Mesenchymal stem cell (in vitro differentiated cells and primary cell): ENCODE data around the gene NEMP2.

Experiments used
- DNase-seq: peaks from one replicate; pipeline ENCODE4 v3.0.0-alpha.2; 2013
- H2AFZ ChIP-seq: one replicate; pipeline ENCODE4 v1.6.1; 2013; ENCODE audit warnings: low read depth, mild to moderate bottlenecking, control low read depth, inconsistent platforms, low read length, moderate library complexity
- H2AK5ac ChIP-seq: 2 replicates; pipeline ENCODE4 v1.6.1; 2013; ENCODE audit warnings: low read length, moderate library complexity, mild to moderate bottlenecking, inconsistent platforms; ENCODE audit not compliant: severe bottlenecking
- H2BK120ac ChIP-seq: one replicate; pipeline ENCODE4 v1.6.1; 2013; ENCODE audit warnings: low read depth, mild to moderate bottlenecking, inconsistent platforms, low read length, moderate library complexity
- H2BK12ac ChIP-seq, 2 experiments: one replicate each; pipeline ENCODE4 v1.6.1; 2013; ENCODE audit warnings: inconsistent platforms in 2 of 2, low read length in 2 of 2, mild to moderate bottlenecking in 2 of 2, moderate library complexity in 2 of 2, control low read depth in 1 of 2
- H2BK15ac ChIP-seq: one replicate; pipeline ENCODE4 v1.6.1; 2013; ENCODE audit warnings: mild to moderate bottlenecking, low read depth, inconsistent platforms; ENCODE audit not compliant: poor library complexity, severe bottlenecking
- H2BK5ac ChIP-seq: 2 replicates; pipeline ENCODE4 v1.6.1; 2013; ENCODE audit warnings: low read depth, mild to moderate bottlenecking, low read length, control low read depth, inconsistent platforms; ENCODE audit not compliant: poor library complexity, severe bottlenecking
- H3K14ac ChIP-seq, 2 experiments: one replicate each; pipeline ENCODE4 v1.6.1; 2013; ENCODE audit warnings: inconsistent platforms in 2 of 2, low read length in 2 of 2, control low read depth in 1 of 2, mild to moderate bottlenecking in 1 of 2, moderate library complexity in 1 of 2
- H3K18ac ChIP-seq, 2 experiments: one replicate each; pipeline ENCODE4 v1.6.1; 2013; ENCODE audit warnings: inconsistent platforms in 2 of 2, low read length in 2 of 2, control low read depth in 1 of 2, low read depth in 1 of 2, mild to moderate bottlenecking in 1 of 2
- H3K23ac ChIP-seq, 2 experiments: one replicate each; pipeline ENCODE4 v1.6.1; 2013; ENCODE audit warnings: inconsistent platforms in 2 of 2, low read length in 2 of 2, mild to moderate bottlenecking in 2 of 2, moderate library complexity in 2 of 2, control low read depth in 1 of 2
- H3K27ac ChIP-seq: 2 replicates; pipeline ENCODE4 v1.5.1; 2013; ENCODE audit warnings: mild to moderate bottlenecking, moderate library complexity, low read length, control low read depth, inconsistent platforms; ENCODE audit not compliant: poor library complexity, severe bottlenecking
- H3K27me3 ChIP-seq, 2 experiments: 2 replicates each; pipeline versions ENCODE4 v1.6.1 to v1.7.0; 2013; ENCODE audit warnings: low read length in 2 of 2, mild to moderate bottlenecking in 2 of 2, moderate library complexity in 2 of 2, control low read depth in 1 of 2, inconsistent platforms in 1 of 2; ENCODE audit not compliant: control insufficient read depth in 1 of 2, insufficient read depth in 1 of 2
- H3K36me3 ChIP-seq, 2 experiments: 2 replicates each; pipeline versions ENCODE4 v1.6.1 to v1.7.0; 2013; ENCODE audit warnings: low read length in 2 of 2, control low read depth in 1 of 2, inconsistent platforms in 1 of 2, low read depth in 1 of 2, mild to moderate bottlenecking in 1 of 2; ENCODE audit not compliant: insufficient read depth in 2 of 2, control insufficient read depth in 1 of 2
- H3K4ac ChIP-seq, 2 experiments: one replicate each; pipeline ENCODE4 v1.6.1; 2013; ENCODE audit warnings: inconsistent platforms in 2 of 2, low read length in 2 of 2, mild to moderate bottlenecking in 2 of 2, moderate library complexity in 2 of 2, control low read depth in 1 of 2, low read depth in 1 of 2
- H3K4me1 ChIP-seq: 2 replicates; pipeline ENCODE4 v1.6.1; 2013; ENCODE audit warnings: low read depth, low read length, control low read depth; ENCODE audit not compliant: control insufficient read depth, insufficient read depth
- H3K4me2 ChIP-seq: 2 replicates; pipeline ENCODE4 v1.6.1; 2013; ENCODE audit warnings: low read length, mild to moderate bottlenecking, inconsistent platforms; ENCODE audit not compliant: poor library complexity, severe bottlenecking
- H3K4me3 ChIP-seq, 2 experiments: 2 replicates each; pipeline versions ENCODE4 v1.5.1 to v1.7.0; 2013; ENCODE audit warnings: low read length in 2 of 2, mild to moderate bottlenecking in 2 of 2, control low read depth in 1 of 2, low read depth in 1 of 2; ENCODE audit not compliant: insufficient read depth in 1 of 2
- H3K79me1 ChIP-seq: replicated peaks from 2 replicates; pipeline ENCODE4 v1.6.1; 2013; ENCODE audit warnings: mild to moderate bottlenecking, control low read depth, low read length, inconsistent platforms; ENCODE audit not compliant: poor library complexity, severe bottlenecking
- H3K9ac ChIP-seq: 2 replicates; pipeline ENCODE4 v1.7.0; 2013; ENCODE audit warnings: mild to moderate bottlenecking, low read length, moderate library complexity
- H3K9me3 ChIP-seq: 2 replicates; pipeline ENCODE4 v1.7.0; 2013; ENCODE audit warnings: mild to moderate bottlenecking, low read length; ENCODE audit not compliant: control insufficient read depth
- H4K8ac ChIP-seq: one replicate; pipeline ENCODE4 v1.6.1; 2013; ENCODE audit warnings: inconsistent platforms, mild to moderate bottlenecking, low read length, moderate library complexity
- H4K91ac ChIP-seq: one replicate; pipeline ENCODE4 v1.6.1; 2013; ENCODE audit warnings: mild to moderate bottlenecking, low read length, inconsistent platforms
- WGBS: methylation state at CpG from one replicate; pipeline ENCODE4 v1.1.7; 2013; ENCODE audit warnings: mixed read lengths; 5-methylcytosine and 5-hydroxymethylcytosine counted together

NEMP2 gene

GRCh38 chr2:190501702-190502407, 32.7 kb downstream of the NEMP2 start:
- Histone ChIP-seq H3K36me3 (peaks cover 3 to 23% of the 10 kb centered on the region in 2 experiments), H2AFZ (no peak overlapping the region), H3K23ac (no peak overlapping the region), H3K4me3 (no peak overlapping the region), H3K14ac (no peak overlapping the region), H4K8ac (no peak overlapping the region), H3K27me3 (no peaks in the 10 kb centered on the region), H2BK15ac (no peak overlapping the region), H2BK120ac (no peak overlapping the region), H3K9me3 (no peaks in the 10 kb centered on the region), H2AK5ac (no peak overlapping the region), H3K9ac (no peak overlapping the region), H4K91ac (no peak overlapping the region), H2BK5ac (no peak overlapping the region), H3K4ac (no peak overlapping the region), H3K4me2 (no peak overlapping the region), H3K18ac (no peak overlapping the region), H3K27ac (no peak overlapping the region), H3K4me1 (peaks cover 3% of the 10 kb centered on the region), H2BK12ac (no peak overlapping the region), H3K79me1 (no peaks in the 10 kb centered on the region)
- DNase-seq = no peak
- 100% methylated on average over 1 of the region's 3 CpGs for WGBS

- H2BK5ac ChIP-seq = no peak overlapping the region
- H4K8ac ChIP-seq = no peak overlapping the region
- H2AFZ ChIP-seq = no peak overlapping the region
- H3K27ac ChIP-seq = no peak overlapping the region
- no peak for DNase-seq
- H4K91ac ChIP-seq = no peak overlapping the region
- no peak overlapping the region for H3K18ac ChIP-seq
- no peak overlapping the region for H3K23ac ChIP-seq
- H2BK120ac ChIP-seq = no peak overlapping the region
- 94% methylated on average over 4 of the region's 5 CpGs for WGBS
- H2BK15ac ChIP-seq = no peak overlapping the region
- H3K14ac ChIP-seq = no peak overlapping the region
- no peak overlapping the region for H3K9ac ChIP-seq
- no peaks in the 10 kb centered on the region for H3K9me3 ChIP-seq
- H2BK12ac ChIP-seq = no peak overlapping the region
- peaks cover 3% of the 10 kb centered on the region for H3K4me1 ChIP-seq
- peaks cover 3 to 23% of the 10 kb centered on the region in 2 experiments for H3K36me3 ChIP-seq
- H3K4me3 ChIP-seq = no peak overlapping the region
- H3K79me1 ChIP-seq = no peaks in the 10 kb centered on the region
- H2AK5ac ChIP-seq = no peak overlapping the region
- no peaks in the 10 kb centered on the region for H3K27me3 ChIP-seq
- no peak overlapping the region for H3K4ac ChIP-seq
- H3K4me2 ChIP-seq = no peak overlapping the region
Measured at GRCh38 chr2:190501231-190501630, 33.3 kb downstream of the NEMP2 start.

- H3K4me2 ChIP-seq = no peak overlapping the region
- H3K4me3 ChIP-seq = no peak overlapping the region
- H2AFZ ChIP-seq = no peak overlapping the region
- H2BK15ac ChIP-seq = no peak overlapping the region
- no peaks in the 10 kb centered on the region for H3K27me3 ChIP-seq
- no peaks in the 10 kb centered on the region for H3K79me1 ChIP-seq
- H2BK120ac ChIP-seq = no peak overlapping the region
- peak overlapping the region; percentile 5 for H4K91ac ChIP-seq
- peaks cover 3 to 18% of the 10 kb centered on the region in 2 experiments for H3K36me3 ChIP-seq
- DNase-seq = no peak
- no peak overlapping the region for H3K23ac ChIP-seq
- no peak overlapping the region for H3K4ac ChIP-seq
- no peak overlapping the region for H4K8ac ChIP-seq
- no peaks in the 10 kb centered on the region for H3K9me3 ChIP-seq
- WGBS = 90% methylated on average over 7 of the region's 7 CpGs
- H3K18ac ChIP-seq = no peak overlapping the region
- H3K27ac ChIP-seq = no peak overlapping the region
- H2BK5ac ChIP-seq = no peak overlapping the region
- no peak overlapping the region for H2AK5ac ChIP-seq
- no peak overlapping the region for H2BK12ac ChIP-seq
- peaks cover 3% of the 10 kb centered on the region for H3K4me1 ChIP-seq
- H3K9ac ChIP-seq = no peak overlapping the region
- peak overlapping the region in 1 of 2 experiments; percentile 12 for H3K14ac ChIP-seq
Measured at GRCh38 chr2:190500054-190500502, 34.4 kb downstream of the NEMP2 start.

- H2BK15ac ChIP-seq = no peak overlapping the region
- no peak overlapping the region for H3K23ac ChIP-seq
- no peak for DNase-seq
Measured at GRCh38 chr2:190499273-190499672, 35.2 kb downstream of the NEMP2 start.

More at GRCh38 chr2:190499273-190499672, 35.2 kb downstream of the NEMP2 start:
- no peaks in the 10 kb centered on the region for H3K27me3 ChIP-seq
- no peak overlapping the region for H3K9ac ChIP-seq
- H3K4me3 ChIP-seq = no peak overlapping the region
- WGBS = 100% methylated on average over 1 of the region's 1 CpG
- no peak overlapping the region for H2BK5ac ChIP-seq
- H2BK12ac ChIP-seq = no peak overlapping the region
- peaks cover 3% of the 10 kb centered on the region for H3K4me1 ChIP-seq
- H3K9me3 ChIP-seq = no peaks in the 10 kb centered on the region
- H2AFZ ChIP-seq = no peak overlapping the region
- H3K27ac ChIP-seq = no peak overlapping the region
- H2AK5ac ChIP-seq = no peak overlapping the region
- no peak overlapping the region for H3K4ac ChIP-seq
- H4K8ac ChIP-seq = no peak overlapping the region
- no peak overlapping the region for H3K14ac ChIP-seq
- no peak overlapping the region for H2BK120ac ChIP-seq
- no peak overlapping the region for H3K4me2 ChIP-seq
- H3K36me3 ChIP-seq = peaks cover 3 to 13% of the 10 kb centered on the region in 2 experiments
- no peak overlapping the region for H3K18ac ChIP-seq
- no peak overlapping the region for H4K91ac ChIP-seq
- H3K79me1 ChIP-seq = no peaks in the 10 kb centered on the region
